Osteoblast (primary cell): ENCODE results near the gene RPL21. TPM values are rescaled to one million over a fixed set of nuclear protein-coding genes. Genes with fewer than 3 reads are reported as not detected.

Experiments
- DNase-seq: peaks from one replicate; pipeline ENCODE4 v3.0.0; 2011; ENCODE audit warnings: low spot score, mixed read lengths; ENCODE audit not compliant: insufficient read length; ENCODE audit errors: missing footprints
- H2AFZ ChIP-seq: 2 replicates; pipeline ENCODE4 v1.6.0; 2011; ENCODE audit warnings: mild to moderate bottlenecking, low read length
- H3K27ac ChIP-seq: 2 replicates; pipeline ENCODE4 v1.5.1; 2011; ENCODE audit warnings: mild to moderate bottlenecking, low read depth, low read length, moderate library complexity
- H3K27me3 ChIP-seq: 2 replicates; pipeline ENCODE4 v1.6.0; 2012; ENCODE audit warnings: mild to moderate bottlenecking, control low read depth, inconsistent platforms, low read length, moderate library complexity; ENCODE audit not compliant: insufficient read depth
- H3K36me3 ChIP-seq: 2 replicates; pipeline ENCODE4 v1.5.1; 2011; ENCODE audit warnings: mild to moderate bottlenecking, low read length, control low read depth, moderate library complexity; ENCODE audit not compliant: insufficient read depth
- H3K4me1 ChIP-seq: 2 replicates; pipeline ENCODE4 v1.5.1; 2011; ENCODE audit warnings: mild to moderate bottlenecking, low read length, control low read depth, moderate library complexity; ENCODE audit not compliant: insufficient read depth
- H3K4me2 ChIP-seq: 2 replicates; pipeline ENCODE4 v1.6.0; 2011; ENCODE audit warnings: mild to moderate bottlenecking, low read length; ENCODE audit not compliant: insufficient read depth
- H3K4me3 ChIP-seq: fragments of 200-600 bp; sonication (generic); 3 replicates; pipeline ENCODE4 v1.5.1; 2012; ENCODE audit warnings: mild to moderate bottlenecking, low read length, inconsistent platforms; ENCODE audit not compliant: insufficient read depth
- H3K79me2 ChIP-seq: 2 replicates; pipeline ENCODE4 v1.6.0; 2012; ENCODE audit warnings: mild to moderate bottlenecking, low read length, control low read depth, inconsistent platforms; ENCODE audit not compliant: insufficient read depth
- H3K9me3 ChIP-seq: 2 replicates; pipeline ENCODE4 v1.5.1; 2011; ENCODE audit warnings: low read depth, low read length, control low read depth
- H4K20me1 ChIP-seq: 2 replicates; pipeline ENCODE4 v1.6.0; 2012; ENCODE audit warnings: mild to moderate bottlenecking, low read length, control low read depth; ENCODE audit not compliant: insufficient read depth
- CTCF ChIP-seq: IDR thresholded peaks from 2 replicates; pipeline ENCODE4 v1.5.1; 2011; ENCODE audit warnings: mild to moderate bottlenecking, low read depth, low read length, moderate library complexity; ENCODE audit errors: extremely low read depth
- total RNA-seq: library from RNA; depleted of rRNA; stranded (reverse); fragments of >200 nt; gene quantifications from 2 replicates; pipeline ENCODE4 v1.2.3, GENCODE V29; 2012

Gene RPL21
- total RNA-seq, 1 donor: 544 TPM

- Histone ChIP-seq H4K20me1 (peaks cover 34% of the 10 kb centered on the region), H3K27me3 (no peaks in the 10 kb centered on the region), H3K4me3 (no peak overlapping the region), H3K4me1 (peaks cover 13% of the 10 kb centered on the region), H3K9me3 (no peaks in the 10 kb centered on the region), H2AFZ (no peak overlapping the region), H3K27ac (no peak overlapping the region), H3K36me3 (peaks cover 57% of the 10 kb centered on the region), H3K79me2 (peaks cover 40% of the 10 kb centered on the region), H3K4me2 (no peak overlapping the region)
- no peak for DNase-seq
- no peak for TF ChIP-seq CTCF
These were observed 6.4 kb downstream of the RPL21 start for GRCh38 chr13:27257648-27258253.

GRCh38 chr13:27258637-27259386 is 7.5 kb downstream of the RPL21 start:
- no peak for TF ChIP-seq CTCF
- no peak overlapping the region for H3K27ac ChIP-seq
- DNase-seq: no peak
- peaks cover 29% of the 10 kb centered on the region for H3K79me2 ChIP-seq
- peaks cover 6% of the 10 kb centered on the region for H3K4me1 ChIP-seq
- no peak overlapping the region for H3K4me2 ChIP-seq
- no peaks in the 10 kb centered on the region for H3K27me3 ChIP-seq
- peaks cover 53% of the 10 kb centered on the region for H3K36me3 ChIP-seq
- H3K4me3 ChIP-seq: no peak overlapping the region
- H2AFZ ChIP-seq: no peak overlapping the region
- no peaks in the 10 kb centered on the region for H3K9me3 ChIP-seq
- peaks cover 30% of the 10 kb centered on the region for H4K20me1 ChIP-seq

- H3K9me3 ChIP-seq: no peaks in the 10 kb centered on the region
- H3K36me3 ChIP-seq: peaks cover 43% of the 10 kb centered on the region
- no peak overlapping the region for H3K4me3 ChIP-seq
- no peak for TF ChIP-seq CTCF
- DNase-seq: no peak
- H4K20me1 ChIP-seq: peaks cover 26% of the 10 kb centered on the region
- H3K4me1 ChIP-seq: peaks cover 9% of the 10 kb centered on the region
- H3K27ac ChIP-seq: no peak overlapping the region
- no peak overlapping the region for H2AFZ ChIP-seq
- H3K79me2 ChIP-seq: peaks cover 19% of the 10 kb centered on the region
- no peaks in the 10 kb centered on the region for H3K27me3 ChIP-seq
- no peak overlapping the region for H3K4me2 ChIP-seq
These were observed 8.5 kb downstream of the RPL21 start for GRCh38 chr13:27259831-27260230.

GRCh38 chr13:27261396-27261795 is 10.0 kb downstream of the RPL21 start:
- H3K4me3 ChIP-seq: no peak overlapping the region
- H3K4me1 ChIP-seq: peaks cover 9% of the 10 kb centered on the region
- H3K4me2 ChIP-seq: no peak overlapping the region
- H3K79me2 ChIP-seq: peaks cover 12% of the 10 kb centered on the region
- no peaks in the 10 kb centered on the region for H3K27me3 ChIP-seq
- no peak for TF ChIP-seq CTCF
- H3K36me3 ChIP-seq: peaks cover 27% of the 10 kb centered on the region
- H3K27ac ChIP-seq: no peak overlapping the region
- no peaks in the 10 kb centered on the region for H3K9me3 ChIP-seq
- H2AFZ ChIP-seq: no peak overlapping the region
- no peak for DNase-seq
- peaks cover 22% of the 10 kb centered on the region for H4K20me1 ChIP-seq
